HepG2 (cell line): ENCODE measurements around the gene ESYT1. TPM values are rescaled to one million over a fixed set of nuclear protein-coding genes. Genes with fewer than 3 reads are reported as not detected.

Source experiments
- ELF1 ChIP-seq: sonication (generic); formaldehyde crosslinking; IDR thresholded peaks from 2 replicates; pipeline ENCODE4 v1.4.0; 2020; ENCODE audit warnings: missing genetic modification reagents
- FOSL1 ChIP-seq: sonication (generic); formaldehyde crosslinking; IDR thresholded peaks from 2 replicates; pipeline ENCODE4 v1.9.0; 2021; ENCODE audit warnings: missing genetic modification reagents, borderline replicate concordance
- HOXA9 ChIP-seq: sonication (generic); formaldehyde crosslinking; IDR thresholded peaks from 2 replicates; pipeline ENCODE4 v1.8.1; 2022; ENCODE audit warnings: missing genetic modification reagents, mild to moderate bottlenecking, moderate library complexity, borderline replicate concordance
- IRF2 ChIP-seq: IDR thresholded peaks from 2 replicates; pipeline ENCODE4 v1.6.1; 2018; ENCODE audit warnings: missing genetic modification reagents, missing compliant biosample characterization
- MXD4 ChIP-seq: IDR thresholded peaks from 2 replicates; pipeline ENCODE4 v1.6.1; 2016; ENCODE audit warnings: mild to moderate bottlenecking, missing biosample characterization, missing genetic modification reagents
- NFRKB ChIP-seq: fragments of 450-650 bp; IDR thresholded peaks from 2 replicates; pipeline ENCODE4 v1.6.1; 2017
- PHF21A ChIP-seq: sonication (generic); formaldehyde crosslinking; IDR thresholded peaks from 2 replicates; pipeline ENCODE4 v1.5.0; 2020; ENCODE audit warnings: mild to moderate bottlenecking, missing genetic modification reagents
- PHF8 ChIP-seq: sonication (generic); formaldehyde crosslinking; IDR thresholded peaks from 2 replicates; pipeline ENCODE4 v1.5.0; 2020; ENCODE audit warnings: missing genetic modification reagents
- POLR2AphosphoS5 ChIP-seq: IDR thresholded peaks from 2 replicates; pipeline ENCODE4 v1.6.1; 2012; ENCODE audit warnings: low read depth, low read length
- RBAK ChIP-seq: sonication (generic); formaldehyde crosslinking; IDR thresholded peaks from 2 replicates; pipeline ENCODE4 v1.5.1; 2020; ENCODE audit warnings: mild to moderate bottlenecking, missing genetic modification reagents
- ZC3H4 ChIP-seq: sonication (generic); formaldehyde crosslinking; IDR thresholded peaks from 2 replicates; pipeline ENCODE4 v1.4.0; 2020; ENCODE audit warnings: missing genetic modification reagents, borderline replicate concordance
- ZNF354B ChIP-seq: sonication (generic); formaldehyde crosslinking; IDR thresholded peaks from 2 replicates; pipeline ENCODE4 v1.8.0; 2022; ENCODE audit warnings: mild to moderate bottlenecking, missing genetic modification reagents
- ZNF567 ChIP-seq: sonication (generic); formaldehyde crosslinking; IDR thresholded peaks from 2 replicates; pipeline ENCODE4 v1.8.1; 2023; ENCODE audit warnings: mild to moderate bottlenecking, missing genetic modification reagents, borderline replicate concordance
- ZNF678 ChIP-seq: sonication (generic); formaldehyde crosslinking; IDR thresholded peaks from 2 replicates; pipeline ENCODE4 v1.4.0; 2020; ENCODE audit warnings: mild to moderate bottlenecking, missing genetic modification reagents
- ZNF792 ChIP-seq: IDR thresholded peaks from 2 replicates; pipeline ENCODE4 v1.6.1; 2016
- ZSCAN20 ChIP-seq: sonication (generic); formaldehyde crosslinking; IDR thresholded peaks from 2 replicates; pipeline ENCODE4 v1.4.0; 2020; ENCODE audit warnings: missing genetic modification reagents, mild to moderate bottlenecking, borderline replicate concordance
- polyA plus RNA-seq, 8 experiments: library from polyadenylated mRNA; depleted of rRNA in 3 of 8; stranded (reverse) in 7 of 8; unstranded in 1 of 8; fragments of >200 nt; fragmentation: Illumina TruSeq in 4 of 8; extraction: Trizol in 4 of 8; gene quantifications; 2 replicates each; pipeline versions ENCODE4 v1.2.1 to v1.2.3, GENCODE V29; 2011 to 2016; ENCODE audit warnings: low read depth in 4 of 8, missing spikeins in 1 of 8, mixed read lengths in 1 of 8; ENCODE audit not compliant: insufficient read depth in 1 of 8
- total RNA-seq, 5 experiments: library from RNA; depleted of rRNA; stranded (reverse); fragments of >200 nt; fragmentation: Illumina TruSeq; extraction: Trizol; gene quantifications; 2 replicates each; pipeline ENCODE4 v1.2.3, GENCODE V29; 2016; ENCODE audit warnings: low read depth in 1 of 5
- TF ChIP-seq, protein P1 (sequence below): sonication (generic); formaldehyde crosslinking; conservative IDR thresholded peaks from 2 replicates; pipeline ENCODE4 v1.8.0; 2022; ENCODE audit warnings: low read depth, missing genetic modification reagents
- TF ChIP-seq, protein P2 (sequence below): sonication (generic); formaldehyde crosslinking; IDR thresholded peaks from 2 replicates; pipeline ENCODE4 v1.9.0; 2022; ENCODE audit warnings: low read depth, missing genetic modification reagents
- TF ChIP-seq, protein P3 (sequence below): IDR thresholded peaks from 2 replicates; pipeline ENCODE4 v1.6.1; 2012; ENCODE audit warnings: low read depth, low read length, improper control_type of control experiment
- TF ChIP-seq, protein P4 (sequence below): sonication (generic); formaldehyde crosslinking; IDR thresholded peaks from 2 replicates; pipeline ENCODE4 v1.8.0; 2022; ENCODE audit warnings: mild to moderate bottlenecking, missing genetic modification reagents; ENCODE audit not compliant: insufficient replicate concordance
- TF ChIP-seq, protein P5 (sequence below): sonication (generic); formaldehyde crosslinking; conservative IDR thresholded peaks from 2 replicates; pipeline ENCODE4 v1.8.1; 2023; ENCODE audit warnings: missing genetic modification reagents
- TF ChIP-seq, protein P6 (sequence below): sonication (generic); formaldehyde crosslinking; IDR thresholded peaks from 2 replicates; pipeline ENCODE4 v1.5.1; 2020; ENCODE audit warnings: missing genetic modification reagents, mild to moderate bottlenecking, borderline replicate concordance

The ESYT1 gene
- total and polyA plus RNA-seq, 2 of the 13 experiments (the other 11 are each of a cell fraction or from before 2014, with no cell fraction given), result 66.9 to 71.0 TPM

DNA sequence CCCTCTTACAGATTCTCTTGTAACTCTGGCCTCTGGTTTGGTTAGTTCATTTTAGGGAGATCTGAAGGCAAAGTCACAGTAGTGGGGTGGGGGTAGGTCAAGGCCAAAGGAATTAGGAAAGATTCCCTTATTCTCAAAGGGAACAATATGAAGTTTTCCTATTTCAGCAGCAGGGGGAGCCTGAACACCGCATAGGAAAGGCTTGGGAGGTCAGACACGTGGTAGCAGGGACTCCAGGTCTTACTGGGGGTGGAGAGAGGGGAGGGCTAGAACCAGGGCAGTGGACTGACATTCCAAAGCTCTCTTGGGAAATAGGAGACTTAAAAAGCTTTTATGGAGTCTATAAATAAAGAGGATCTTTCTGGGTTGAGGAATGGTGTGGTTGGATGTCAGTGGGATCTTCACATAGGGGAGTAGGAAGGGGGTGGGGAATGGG is 8.7 kb upstream of the ESYT1 start (continued):
- TF ChIP-seq, protein P1, sequence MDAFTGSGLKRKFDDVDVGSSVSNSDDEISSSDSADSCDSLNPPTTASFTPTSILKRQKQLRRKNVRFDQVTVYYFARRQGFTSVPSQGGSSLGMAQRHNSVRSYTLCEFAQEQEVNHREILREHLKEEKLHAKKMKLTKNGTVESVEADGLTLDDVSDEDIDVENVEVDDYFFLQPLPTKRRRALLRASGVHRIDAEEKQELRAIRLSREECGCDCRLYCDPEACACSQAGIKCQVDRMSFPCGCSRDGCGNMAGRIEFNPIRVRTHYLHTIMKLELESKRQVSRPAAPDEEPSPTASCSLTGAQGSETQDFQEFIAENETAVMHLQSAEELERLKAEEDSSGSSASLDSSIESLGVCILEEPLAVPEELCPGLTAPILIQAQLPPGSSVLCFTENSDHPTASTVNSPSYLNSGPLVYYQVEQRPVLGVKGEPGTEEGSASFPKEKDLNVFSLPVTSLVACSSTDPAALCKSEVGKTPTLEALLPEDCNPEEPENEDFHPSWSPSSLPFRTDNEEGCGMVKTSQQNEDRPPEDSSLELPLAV (CRISPR knock-in tag), result no peak
- TF ChIP-seq, protein P2, sequence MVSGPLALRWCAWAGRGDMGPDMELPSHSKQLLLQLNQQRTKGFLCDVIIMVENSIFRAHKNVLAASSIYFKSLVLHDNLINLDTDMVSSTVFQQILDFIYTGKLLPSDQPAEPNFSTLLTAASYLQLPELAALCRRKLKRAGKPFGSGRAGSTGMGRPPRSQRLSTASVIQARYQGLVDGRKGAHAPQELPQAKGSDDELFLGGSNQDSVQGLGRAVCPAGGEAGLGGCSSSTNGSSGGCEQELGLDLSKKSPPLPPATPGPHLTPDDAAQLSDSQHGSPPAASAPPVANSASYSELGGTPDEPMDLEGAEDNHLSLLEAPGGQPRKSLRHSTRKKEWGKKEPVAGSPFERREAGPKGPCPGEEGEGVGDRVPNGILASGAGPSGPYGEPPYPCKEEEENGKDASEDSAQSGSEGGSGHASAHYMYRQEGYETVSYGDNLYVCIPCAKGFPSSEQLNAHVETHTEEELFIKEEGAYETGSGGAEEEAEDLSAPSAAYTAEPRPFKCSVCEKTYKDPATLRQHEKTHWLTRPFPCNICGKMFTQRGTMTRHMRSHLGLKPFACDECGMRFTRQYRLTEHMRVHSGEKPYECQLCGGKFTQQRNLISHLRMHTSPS, result no peak
- TF ChIP-seq ZC3H4 (CRISPR knock-in tag) (no peak), POLR2AphosphoS5 (no peak), ZNF678 (no peak), ELF1 (no peak), RBAK (CRISPR knock-in tag) (no peak), PHF21A (CRISPR knock-in tag) (no peak), FOSL1 (no peak), MXD4 (peak; percentile 78; the same call in 1 of the 2 replicates), PHF8 (CRISPR knock-in tag) (no peak), NFRKB (no peak), IRF2 (CRISPR knock-in tag) (no peak), ZNF792 (CRISPR knock-in tag) (peak; percentile 25; the same call in 1 of the 2 replicates), ZNF567 (CRISPR knock-in tag) (no peak), ZSCAN20 (CRISPR knock-in tag) (no peak), HOXA9 (CRISPR knock-in tag) (no peak), ZNF354B (no peak)
- TF ChIP-seq, protein P3, sequence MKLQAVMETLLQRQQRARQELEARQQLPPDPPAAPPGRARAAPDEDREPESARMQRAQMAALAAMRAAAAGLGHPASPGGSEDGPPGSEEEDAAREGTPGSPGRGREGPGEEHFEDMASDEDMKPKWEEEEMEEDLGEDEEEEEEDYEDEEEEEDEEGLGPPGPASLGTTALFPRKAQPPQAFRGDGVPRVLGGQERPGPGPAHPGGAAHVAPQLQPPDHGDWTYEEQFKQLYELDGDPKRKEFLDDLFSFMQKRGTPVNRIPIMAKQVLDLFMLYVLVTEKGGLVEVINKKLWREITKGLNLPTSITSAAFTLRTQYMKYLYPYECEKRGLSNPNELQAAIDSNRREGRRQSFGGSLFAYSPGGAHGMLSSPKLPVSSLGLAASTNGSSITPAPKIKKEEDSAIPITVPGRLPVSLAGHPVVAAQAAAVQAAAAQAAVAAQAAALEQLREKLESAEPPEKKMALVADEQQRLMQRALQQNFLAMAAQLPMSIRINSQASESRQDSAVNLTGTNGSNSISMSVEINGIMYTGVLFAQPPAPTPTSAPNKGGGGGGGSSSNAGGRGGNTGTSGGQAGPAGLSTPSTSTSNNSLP, result 0 out of 2 replicates have a peak, but pooled peaks have one; percentile 64
- TF ChIP-seq, protein P4, sequence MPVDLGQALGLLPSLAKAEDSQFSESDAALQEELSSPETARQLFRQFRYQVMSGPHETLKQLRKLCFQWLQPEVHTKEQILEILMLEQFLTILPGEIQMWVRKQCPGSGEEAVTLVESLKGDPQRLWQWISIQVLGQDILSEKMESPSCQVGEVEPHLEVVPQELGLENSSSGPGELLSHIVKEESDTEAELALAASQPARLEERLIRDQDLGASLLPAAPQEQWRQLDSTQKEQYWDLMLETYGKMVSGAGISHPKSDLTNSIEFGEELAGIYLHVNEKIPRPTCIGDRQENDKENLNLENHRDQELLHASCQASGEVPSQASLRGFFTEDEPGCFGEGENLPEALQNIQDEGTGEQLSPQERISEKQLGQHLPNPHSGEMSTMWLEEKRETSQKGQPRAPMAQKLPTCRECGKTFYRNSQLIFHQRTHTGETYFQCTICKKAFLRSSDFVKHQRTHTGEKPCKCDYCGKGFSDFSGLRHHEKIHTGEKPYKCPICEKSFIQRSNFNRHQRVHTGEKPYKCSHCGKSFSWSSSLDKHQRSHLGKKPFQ (CRISPR knock-in tag), result no peak
- TF ChIP-seq, protein P5, sequence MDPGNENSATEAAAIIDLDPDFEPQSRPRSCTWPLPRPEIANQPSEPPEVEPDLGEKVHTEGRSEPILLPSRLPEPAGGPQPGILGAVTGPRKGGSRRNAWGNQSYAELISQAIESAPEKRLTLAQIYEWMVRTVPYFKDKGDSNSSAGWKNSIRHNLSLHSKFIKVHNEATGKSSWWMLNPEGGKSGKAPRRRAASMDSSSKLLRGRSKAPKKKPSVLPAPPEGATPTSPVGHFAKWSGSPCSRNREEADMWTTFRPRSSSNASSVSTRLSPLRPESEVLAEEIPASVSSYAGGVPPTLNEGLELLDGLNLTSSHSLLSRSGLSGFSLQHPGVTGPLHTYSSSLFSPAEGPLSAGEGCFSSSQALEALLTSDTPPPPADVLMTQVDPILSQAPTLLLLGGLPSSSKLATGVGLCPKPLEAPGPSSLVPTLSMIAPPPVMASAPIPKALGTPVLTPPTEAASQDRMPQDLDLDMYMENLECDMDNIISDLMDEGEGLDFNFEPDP (CRISPR knock-in tag), result no peak
- TF ChIP-seq, protein P6, sequence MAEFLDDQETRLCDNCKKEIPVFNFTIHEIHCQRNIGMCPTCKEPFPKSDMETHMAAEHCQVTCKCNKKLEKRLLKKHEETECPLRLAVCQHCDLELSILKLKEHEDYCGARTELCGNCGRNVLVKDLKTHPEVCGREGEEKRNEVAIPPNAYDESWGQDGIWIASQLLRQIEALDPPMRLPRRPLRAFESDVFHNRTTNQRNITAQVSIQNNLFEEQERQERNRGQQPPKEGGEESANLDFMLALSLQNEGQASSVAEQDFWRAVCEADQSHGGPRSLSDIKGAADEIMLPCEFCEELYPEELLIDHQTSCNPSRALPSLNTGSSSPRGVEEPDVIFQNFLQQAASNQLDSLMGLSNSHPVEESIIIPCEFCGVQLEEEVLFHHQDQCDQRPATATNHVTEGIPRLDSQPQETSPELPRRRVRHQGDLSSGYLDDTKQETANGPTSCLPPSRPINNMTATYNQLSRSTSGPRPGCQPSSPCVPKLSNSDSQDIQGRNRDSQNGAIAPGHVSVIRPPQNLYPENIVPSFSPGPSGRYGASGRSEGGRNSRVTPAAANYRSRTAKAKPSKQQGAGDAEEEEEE (CRISPR knock-in tag), result no peak
